Inferior parietal cortex (tissue), 1 donor: Measurements from ENCODE around the gene FAM83E.

Experiments
- DNase-seq: peaks from one replicate; pipeline ENCODE4 v3.0.0-alpha.2; 2016; ENCODE audit errors: extremely low spot score

FAM83E gene

DNA sequence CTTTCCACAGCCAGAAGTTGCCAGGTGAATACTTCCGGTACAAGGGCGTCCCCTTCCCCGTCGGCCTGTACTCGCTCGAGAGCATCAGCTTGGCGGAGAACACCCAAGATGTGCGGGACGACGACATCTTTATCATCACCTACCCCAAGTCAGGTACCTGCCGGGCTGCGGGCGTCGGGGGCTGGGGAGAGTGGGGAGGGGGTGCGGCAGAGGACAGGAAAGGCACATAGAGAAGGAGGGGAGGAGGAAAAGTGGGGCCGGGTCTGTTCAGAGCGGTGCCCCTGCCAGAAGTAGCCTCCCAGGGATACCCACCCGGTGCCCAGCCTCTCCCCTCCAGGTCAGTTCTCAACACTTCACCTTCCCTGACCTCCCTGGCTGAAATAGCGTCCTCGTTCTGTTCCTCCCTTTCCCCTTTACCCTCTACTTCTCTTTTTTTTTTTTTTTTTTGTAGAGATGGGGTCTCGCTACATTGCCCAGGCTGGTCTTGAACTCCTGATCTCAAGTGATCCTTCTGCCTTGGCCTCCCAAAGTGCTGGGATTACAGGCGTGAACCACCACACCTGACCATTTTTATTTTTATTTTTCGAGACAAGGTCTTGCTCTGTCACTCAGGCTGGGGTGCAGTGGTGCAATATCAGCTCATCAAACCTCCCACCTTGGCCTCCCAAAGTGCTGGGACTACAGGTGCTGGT lies 38.8 kb downstream of the FAM83E start:
- DNase-seq: no peak

DNA sequence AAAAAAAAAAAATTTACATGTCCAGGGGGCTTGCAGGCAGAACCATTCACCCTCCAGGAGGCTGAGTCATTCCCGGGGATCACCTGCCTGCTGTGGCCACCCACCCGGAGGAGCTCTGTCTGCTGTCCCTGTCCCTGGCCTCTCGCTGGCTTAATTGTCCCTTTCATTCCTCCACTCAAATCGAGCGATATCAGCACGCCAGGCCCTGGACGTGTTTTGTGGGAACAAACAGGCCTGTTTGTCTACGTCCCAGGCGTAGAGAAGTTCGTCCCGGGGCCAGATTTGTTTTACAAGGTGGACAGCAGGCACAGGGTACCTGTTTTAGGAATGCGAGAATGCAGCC lies 41.7 kb downstream of the FAM83E start:
- no peak for DNase-seq

DNA sequence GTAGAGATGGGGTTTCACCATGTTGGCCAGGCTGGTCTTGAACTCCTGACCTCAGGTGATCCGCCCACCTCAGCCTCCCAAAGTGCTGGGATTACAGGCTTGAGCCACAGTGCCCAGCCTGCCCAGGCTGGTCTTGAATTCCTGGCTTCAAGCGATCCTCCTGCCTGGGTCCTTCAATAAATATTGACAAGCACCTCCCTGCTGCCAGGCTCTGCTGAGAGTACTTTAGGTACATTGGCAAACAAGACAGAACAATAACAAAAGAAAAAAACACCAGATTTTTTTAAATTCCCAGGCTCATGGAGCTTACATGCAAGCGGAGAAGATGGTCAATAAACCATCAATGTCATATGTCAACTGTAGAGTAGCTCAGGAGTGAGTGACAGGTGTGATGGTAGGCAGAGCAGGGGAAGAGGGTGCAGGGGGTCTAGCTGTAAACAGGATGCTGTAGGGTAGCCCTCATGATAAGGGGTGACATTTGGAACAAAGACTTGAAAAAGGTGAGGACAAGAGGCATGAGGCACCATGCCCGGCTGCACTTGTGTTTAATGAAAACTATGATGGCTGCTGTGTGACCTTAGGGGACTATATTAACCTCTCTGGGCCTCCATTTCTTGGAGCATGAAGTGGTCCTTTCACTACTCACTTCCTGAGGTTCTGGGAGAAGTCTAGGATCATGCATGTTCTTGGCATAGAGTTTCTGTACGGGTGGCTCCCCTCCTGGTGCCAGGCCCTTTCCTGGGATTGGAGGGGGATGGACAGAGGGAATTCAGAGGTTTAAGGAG lies 43.3 kb downstream of the FAM83E start:
- DNase-seq: no peak

DNA sequence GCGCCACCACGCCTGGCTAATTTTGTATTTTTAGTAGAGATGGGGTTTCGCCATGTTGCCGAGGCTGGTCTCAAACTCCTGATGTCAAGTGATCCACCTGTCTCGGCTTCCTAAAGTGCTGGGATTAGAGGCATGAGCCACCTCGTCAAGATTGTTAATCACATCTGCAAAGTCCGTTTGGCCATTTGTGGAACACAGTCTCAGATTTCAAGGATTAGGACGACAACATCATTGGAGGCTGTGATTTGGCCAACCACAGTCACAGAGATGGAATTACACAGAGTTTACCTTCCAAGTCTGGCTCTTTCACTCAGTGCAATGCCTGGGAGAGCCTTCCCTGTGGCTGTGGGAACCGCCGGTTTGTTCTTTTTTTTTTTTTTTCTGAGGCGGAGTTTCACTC lies 45.1 kb downstream of the FAM83E start:
- DNase-seq: no peak

DNA sequence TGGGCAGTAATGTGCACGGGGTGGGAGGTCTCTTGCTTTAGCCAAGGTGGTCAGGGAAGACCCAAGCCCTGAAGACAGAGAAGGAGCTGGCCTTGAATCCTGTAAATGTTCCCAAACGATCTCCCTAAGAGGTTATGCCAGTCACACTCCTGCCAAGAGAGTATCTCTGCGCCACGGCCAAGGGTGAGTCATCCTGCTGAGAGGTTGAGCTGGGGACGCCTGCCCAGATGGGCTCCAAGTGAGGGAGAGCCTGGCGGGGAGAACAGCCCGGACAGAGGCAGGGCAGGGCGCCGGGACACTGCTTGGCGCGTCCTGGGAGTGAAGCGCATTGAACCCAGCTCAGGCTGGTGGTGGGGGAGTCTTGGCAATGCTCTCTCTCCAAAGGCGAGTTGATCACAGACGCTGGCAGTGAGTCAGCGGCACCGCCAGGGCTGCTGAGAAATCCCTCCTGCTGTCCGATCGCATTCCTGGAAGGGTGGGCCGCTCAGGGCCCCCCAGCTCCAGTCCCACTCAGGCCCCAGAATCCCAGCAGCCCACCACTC lies 46.5 kb downstream of the FAM83E start:
- peak; percentile 25 for DNase-seq

DNA sequence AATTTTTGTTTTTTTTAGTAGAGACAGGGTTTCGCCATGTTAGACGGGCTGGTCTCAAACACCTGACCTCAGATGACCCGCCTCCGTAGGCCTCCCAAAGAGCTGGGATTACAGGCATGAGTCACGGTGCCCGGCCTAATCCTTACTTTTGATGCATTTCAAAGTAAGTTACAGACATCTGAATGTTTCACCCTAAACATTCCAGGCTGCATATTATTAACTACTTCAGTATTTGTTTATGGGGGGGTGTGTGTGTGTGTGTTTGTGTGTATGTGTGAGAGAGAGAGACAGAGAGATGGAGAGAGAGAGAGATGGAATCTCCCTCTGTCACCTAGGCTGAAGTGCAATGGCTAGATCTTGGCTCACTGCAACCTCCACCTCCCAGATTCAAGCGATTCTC lies 49.8 kb downstream of the FAM83E start:
- DNase-seq: no peak
